ENCODE data around the gene TRAPPC12. TPM values are rescaled to one million over a fixed set of nuclear protein-coding genes. Genes with fewer than 3 reads are reported as not detected.

TRAPPC12 gene
- total RNA-seq, 1 donor from 2014 or later = 71.0 TPM

GRCh38 chr2:3434654-3435053 lies 55.2 kb downstream of the TRAPPC12 start:
- no peak for DNase-seq (ENCODE audit: low spot score)
- Mint-ChIP-seq H3K27ac (ENCODE audit: unreplicated experiment) (peak overlapping the region; percentile 54), H3K27me3 (ENCODE audit: low read depth) (no peaks in the 10 kb centered on the region), H3K4me1 (ENCODE audit: low read depth) (no peaks in the 10 kb centered on the region), H3K36me3 (ENCODE audit: low read depth) (peaks cover 12% of the 10 kb centered on the region), H3K9me3 (ENCODE audit: low read depth) (peaks cover 3% of the 10 kb centered on the region), H3K4me3 (ENCODE audit: unreplicated experiment) (no peak overlapping the region)
- TF ChIP-seq, protein P1, sequence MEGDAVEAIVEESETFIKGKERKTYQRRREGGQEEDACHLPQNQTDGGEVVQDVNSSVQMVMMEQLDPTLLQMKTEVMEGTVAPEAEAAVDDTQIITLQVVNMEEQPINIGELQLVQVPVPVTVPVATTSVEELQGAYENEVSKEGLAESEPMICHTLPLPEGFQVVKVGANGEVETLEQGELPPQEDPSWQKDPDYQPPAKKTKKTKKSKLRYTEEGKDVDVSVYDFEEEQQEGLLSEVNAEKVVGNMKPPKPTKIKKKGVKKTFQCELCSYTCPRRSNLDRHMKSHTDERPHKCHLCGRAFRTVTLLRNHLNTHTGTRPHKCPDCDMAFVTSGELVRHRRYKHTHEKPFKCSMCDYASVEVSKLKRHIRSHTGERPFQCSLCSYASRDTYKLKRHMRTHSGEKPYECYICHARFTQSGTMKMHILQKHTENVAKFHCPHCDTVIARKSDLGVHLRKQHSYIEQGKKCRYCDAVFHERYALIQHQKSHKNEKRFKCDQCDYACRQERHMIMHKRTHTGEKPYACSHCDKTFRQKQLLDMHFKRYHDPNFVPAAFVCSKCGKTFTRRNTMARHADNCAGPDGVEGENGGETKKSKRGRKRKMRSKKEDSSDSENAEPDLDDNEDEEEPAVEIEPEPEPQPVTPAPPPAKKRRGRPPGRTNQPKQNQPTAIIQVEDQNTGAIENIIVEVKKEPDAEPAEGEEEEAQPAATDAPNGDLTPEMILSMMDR (IDR thresholded peaks at IDR 0.05) = no peak

DNA sequence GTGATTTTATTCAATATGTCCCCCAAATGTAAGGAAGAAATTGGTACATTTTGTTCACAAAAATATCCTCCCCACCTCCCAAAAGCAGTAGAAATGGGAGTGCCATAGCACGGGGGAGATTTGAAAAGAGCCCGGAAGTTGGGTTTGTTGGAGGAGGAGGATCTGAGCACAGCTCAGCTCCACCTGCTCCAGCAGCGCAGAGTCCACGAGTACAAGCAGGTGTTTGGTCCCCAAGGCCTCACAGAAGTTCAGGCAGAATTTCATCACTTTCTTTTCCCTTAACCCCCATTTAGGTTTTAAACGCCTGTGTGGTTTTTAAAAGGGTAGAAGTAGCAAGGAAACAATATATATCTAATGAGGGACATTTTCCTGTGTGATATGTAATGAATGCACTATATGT lies 56.0 kb downstream of the TRAPPC12 start:
- DNase-seq (ENCODE audit: low spot score) = no peak
- TF ChIP-seq, protein P1 (IDR thresholded peaks at IDR 0.05) = no peak
- H3K4me1 Mint-ChIP-seq (ENCODE audit: low read depth) = no peaks in the 10 kb centered on the region
- no peaks in the 10 kb centered on the region for H3K27me3 Mint-ChIP-seq (ENCODE audit: low read depth)
- peaks cover 3% of the 10 kb centered on the region for H3K9me3 Mint-ChIP-seq (ENCODE audit: low read depth)
- H3K36me3 Mint-ChIP-seq (ENCODE audit: low read depth) = peaks cover 12% of the 10 kb centered on the region
- H3K4me3 Mint-ChIP-seq (ENCODE audit: unreplicated experiment) = no peak overlapping the region
- H3K27ac Mint-ChIP-seq (ENCODE audit: unreplicated experiment) = no peak overlapping the region

GRCh38 chr2:3440477-3440876 lies 61.0 kb downstream of the TRAPPC12 start:
- H3K4me3 Mint-ChIP-seq (ENCODE audit: unreplicated experiment) = no peak overlapping the region
- peaks cover 3% of the 10 kb centered on the region for H3K9me3 Mint-ChIP-seq (ENCODE audit: low read depth)
- H3K27me3 Mint-ChIP-seq (ENCODE audit: low read depth) = no peaks in the 10 kb centered on the region
- peaks cover 11% of the 10 kb centered on the region for H3K36me3 Mint-ChIP-seq (ENCODE audit: low read depth)
- H3K4me1 Mint-ChIP-seq (ENCODE audit: low read depth) = no peaks in the 10 kb centered on the region
- no peak overlapping the region for H3K27ac Mint-ChIP-seq (ENCODE audit: unreplicated experiment)
- TF ChIP-seq, protein P1 (IDR thresholded peaks at IDR 0.05) = no peak
- DNase-seq (ENCODE audit: low spot score) = no peak

- peaks cover 3% of the 10 kb centered on the region for H3K9me3 Mint-ChIP-seq (ENCODE audit: low read depth)
- no peak overlapping the region for H3K4me3 Mint-ChIP-seq (ENCODE audit: unreplicated experiment)
- no peak overlapping the region for H3K27ac Mint-ChIP-seq (ENCODE audit: unreplicated experiment)
- H3K27me3 Mint-ChIP-seq (ENCODE audit: low read depth) = no peaks in the 10 kb centered on the region
- TF ChIP-seq, protein P1 (IDR thresholded peaks at IDR 0.05) = no peak
- no peak for DNase-seq (ENCODE audit: low spot score)
- H3K4me1 Mint-ChIP-seq (ENCODE audit: low read depth) = no peaks in the 10 kb centered on the region
- peaks cover 20% of the 10 kb centered on the region for H3K36me3 Mint-ChIP-seq (ENCODE audit: low read depth)
Measured at GRCh38 chr2:3441465-3441864, 62.0 kb downstream of the TRAPPC12 start.

DNA sequence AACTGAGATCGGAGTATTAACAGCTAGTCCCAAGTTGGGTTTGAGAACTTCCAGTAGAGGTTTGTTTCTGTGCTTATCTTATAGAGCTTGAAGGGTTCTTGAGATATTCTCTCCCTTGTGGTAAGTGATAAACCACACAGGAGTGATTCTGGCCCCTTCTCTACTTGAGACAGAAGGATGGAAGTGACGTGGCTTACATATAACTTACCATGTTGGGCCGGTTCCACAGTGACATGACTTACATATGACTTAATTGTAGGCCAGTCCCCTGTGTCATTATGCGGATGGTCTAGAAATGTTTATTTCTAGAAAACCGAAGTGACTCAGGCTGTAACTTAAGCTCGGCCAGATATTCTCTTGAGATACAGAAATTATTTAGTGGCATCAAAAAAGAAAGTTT lies 62.7 kb downstream of the TRAPPC12 start:
- peaks cover 25% of the 10 kb centered on the region for H3K36me3 Mint-ChIP-seq (ENCODE audit: low read depth)

More for the DNA sequence above, 62.7 kb downstream of the TRAPPC12 start:
- H3K9me3 Mint-ChIP-seq (ENCODE audit: low read depth) = peaks cover 3% of the 10 kb centered on the region
- TF ChIP-seq, protein P1 (IDR thresholded peaks at IDR 0.05) = no peak
- no peaks in the 10 kb centered on the region for H3K4me1 Mint-ChIP-seq (ENCODE audit: low read depth)
- no peaks in the 10 kb centered on the region for H3K27me3 Mint-ChIP-seq (ENCODE audit: low read depth)
- no peak overlapping the region for H3K4me3 Mint-ChIP-seq (ENCODE audit: unreplicated experiment)
- no peak overlapping the region for H3K27ac Mint-ChIP-seq (ENCODE audit: unreplicated experiment)
- DNase-seq (ENCODE audit: low spot score) = no peak
